Gastroesophageal sphincter (tissue), 3 donors: Measurements from ENCODE around the gene CHTF8.

Source experiments
- EP300 ChIP-seq: sonication (generic); formaldehyde crosslinking; IDR thresholded peaks from one replicate; pipeline ENCODE4 v1.6.1; 2017; ENCODE audit warnings: antibody characterized with exemption, mild to moderate bottlenecking
- POLR2A ChIP-seq, 2 donors: fragments of 450-650 bp; IDR thresholded peaks; one replicate each; pipeline ENCODE4 v1.6.1; 2017; ENCODE audit warnings: antibody characterized with exemption in 2 of 2, mild to moderate bottlenecking in 2 of 2, moderate library complexity in 1 of 2
- POLR2AphosphoS5 ChIP-seq: sonication (generic); formaldehyde crosslinking; IDR thresholded peaks from one replicate; pipeline ENCODE4 v1.6.1; 2017; ENCODE audit warnings: antibody characterized with exemption
- TF ChIP-seq, protein P1 (sequence below), 4 experiments: fragments of 200-600 bp in 2 of 4; fragments of 450-650 bp in 2 of 4; sonication (generic) in 1 of 4; IDR thresholded peaks; one replicate each; pipeline ENCODE4 v1.5.1; 2017 to 2019; ENCODE audit warnings: antibody characterized with exemption in 4 of 4, mild to moderate bottlenecking in 2 of 4, moderate library complexity in 2 of 4

DNA sequence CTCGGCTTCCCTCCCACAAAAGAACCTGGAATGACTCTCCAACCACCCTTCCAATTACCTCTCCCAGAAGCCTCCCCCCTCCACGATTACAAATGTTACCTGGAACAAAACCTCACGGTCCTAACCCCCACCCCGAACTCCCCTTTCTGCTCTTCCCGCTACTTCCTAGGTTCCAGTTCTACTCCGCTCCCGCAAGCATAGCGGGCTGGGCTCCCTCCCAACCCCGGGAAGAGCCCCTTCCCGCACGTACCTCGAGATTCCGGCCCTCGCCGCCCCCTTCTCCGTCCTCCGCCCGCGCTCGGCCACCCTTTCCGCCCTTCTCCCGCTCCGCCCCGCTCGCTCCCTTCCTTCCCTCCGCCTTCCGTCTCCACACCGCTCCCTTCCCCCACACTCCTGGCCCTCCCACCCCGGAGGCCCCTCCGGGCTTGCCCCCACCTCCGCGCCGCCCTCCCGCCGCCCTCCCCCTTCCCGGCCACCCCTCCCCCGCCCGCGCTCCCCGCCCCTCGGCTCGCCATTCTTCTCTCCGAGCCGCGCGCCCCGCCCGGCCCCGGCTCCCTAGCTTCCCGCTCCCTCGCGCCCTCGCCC, 457 bp downstream of the CHTF8 start:
- TF ChIP-seq, protein P1, sequence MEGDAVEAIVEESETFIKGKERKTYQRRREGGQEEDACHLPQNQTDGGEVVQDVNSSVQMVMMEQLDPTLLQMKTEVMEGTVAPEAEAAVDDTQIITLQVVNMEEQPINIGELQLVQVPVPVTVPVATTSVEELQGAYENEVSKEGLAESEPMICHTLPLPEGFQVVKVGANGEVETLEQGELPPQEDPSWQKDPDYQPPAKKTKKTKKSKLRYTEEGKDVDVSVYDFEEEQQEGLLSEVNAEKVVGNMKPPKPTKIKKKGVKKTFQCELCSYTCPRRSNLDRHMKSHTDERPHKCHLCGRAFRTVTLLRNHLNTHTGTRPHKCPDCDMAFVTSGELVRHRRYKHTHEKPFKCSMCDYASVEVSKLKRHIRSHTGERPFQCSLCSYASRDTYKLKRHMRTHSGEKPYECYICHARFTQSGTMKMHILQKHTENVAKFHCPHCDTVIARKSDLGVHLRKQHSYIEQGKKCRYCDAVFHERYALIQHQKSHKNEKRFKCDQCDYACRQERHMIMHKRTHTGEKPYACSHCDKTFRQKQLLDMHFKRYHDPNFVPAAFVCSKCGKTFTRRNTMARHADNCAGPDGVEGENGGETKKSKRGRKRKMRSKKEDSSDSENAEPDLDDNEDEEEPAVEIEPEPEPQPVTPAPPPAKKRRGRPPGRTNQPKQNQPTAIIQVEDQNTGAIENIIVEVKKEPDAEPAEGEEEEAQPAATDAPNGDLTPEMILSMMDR (IDR thresholded peaks at IDR 0.05) = no peak
- TF ChIP-seq EP300 (no peak), POLR2AphosphoS5 (peak; percentile 36), POLR2A (IDR thresholded peaks at IDR 0.05) (no peak)
